Brain microvascular endothelial cell (primary cell): ENCODE data around the gene RCOR3.
A peak's percentile ranks its signal among the peaks of the same experiment; 100 is the strongest.
"Not testable (repeated sequence)": the region's sequence is repeated elsewhere in the genome, so short reads cannot be mapped to it uniquely, and the experiment has no call there.

Experiments used
- DNase-seq: peaks from one replicate; pipeline ENCODE4 v3.0.0-alpha.2; 2020
- H3K27ac ChIP-seq: fragments of 250-450 bp; sonication (Bioruptor Pico); 2 replicates; pipeline ENCODE4 v1.5.1; 2020; ENCODE audit warnings: mild to moderate bottlenecking, moderate library complexity
- H3K27me3 ChIP-seq: fragments of 250-450 bp; sonication (Bioruptor Pico); replicated peaks from 2 replicates; pipeline ENCODE4 v1.5.1; 2020; ENCODE audit warnings: mild to moderate bottlenecking
- H3K36me3 ChIP-seq: fragments of 250-450 bp; sonication (Bioruptor Pico); replicated peaks from 2 replicates; pipeline ENCODE4 v1.5.1; 2020; ENCODE audit warnings: mild to moderate bottlenecking
- H3K4me3 ChIP-seq: 2 replicates; pipeline ENCODE4 v1.5.1; 2011; ENCODE audit warnings: low read depth, mild to moderate bottlenecking, control low read depth, low read length, moderate library complexity
- in situ Hi-C: cut with HindIII; loops from 2 replicates; pipeline ENCODE4 v1.10.0; 2017; ENCODE audit warnings: low sequenced_read_pairs, low pct_ligation_motif_present
- TF ChIP-seq, protein P1 (sequence below): IDR thresholded peaks from 2 replicates; pipeline ENCODE4 v1.5.1; 2011; ENCODE audit warnings: low read depth, mild to moderate bottlenecking, moderate library complexity, low read length, control low read depth, inconsistent platforms; ENCODE audit errors: missing control alignments

Gene RCOR3

DNA sequence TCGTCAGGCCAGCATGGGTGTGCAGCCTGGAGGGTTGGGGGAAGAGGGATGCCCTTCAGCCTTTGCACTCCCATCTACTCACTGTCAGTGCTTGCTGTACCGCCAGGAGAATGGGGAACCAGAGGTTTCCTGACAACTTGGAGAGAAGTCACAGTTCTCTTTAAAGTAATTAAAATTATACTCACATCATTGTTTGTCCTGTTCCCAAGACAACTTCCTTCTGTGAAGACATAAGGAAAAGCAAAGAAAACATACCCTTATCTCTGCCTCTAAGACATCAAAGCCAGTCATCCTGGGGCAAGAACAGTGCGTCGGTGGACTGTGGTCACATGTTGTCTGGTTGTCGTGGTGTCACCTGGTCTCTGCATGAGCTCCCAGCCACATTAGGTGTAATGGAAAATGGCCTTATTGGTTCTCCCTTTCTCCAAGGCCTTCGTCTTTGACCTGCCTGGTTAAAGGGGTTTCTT lies 85.0 kb downstream of the RCOR3 start:
- in situ Hi-C loops = no loop called here
- no peaks in the 10 kb centered on the region for H3K36me3 ChIP-seq
- peak; percentile 82 for DNase-seq
- H3K4me3 ChIP-seq = no peak overlapping the region
- no peaks in the 10 kb centered on the region for H3K27me3 ChIP-seq
- TF ChIP-seq, protein P1, sequence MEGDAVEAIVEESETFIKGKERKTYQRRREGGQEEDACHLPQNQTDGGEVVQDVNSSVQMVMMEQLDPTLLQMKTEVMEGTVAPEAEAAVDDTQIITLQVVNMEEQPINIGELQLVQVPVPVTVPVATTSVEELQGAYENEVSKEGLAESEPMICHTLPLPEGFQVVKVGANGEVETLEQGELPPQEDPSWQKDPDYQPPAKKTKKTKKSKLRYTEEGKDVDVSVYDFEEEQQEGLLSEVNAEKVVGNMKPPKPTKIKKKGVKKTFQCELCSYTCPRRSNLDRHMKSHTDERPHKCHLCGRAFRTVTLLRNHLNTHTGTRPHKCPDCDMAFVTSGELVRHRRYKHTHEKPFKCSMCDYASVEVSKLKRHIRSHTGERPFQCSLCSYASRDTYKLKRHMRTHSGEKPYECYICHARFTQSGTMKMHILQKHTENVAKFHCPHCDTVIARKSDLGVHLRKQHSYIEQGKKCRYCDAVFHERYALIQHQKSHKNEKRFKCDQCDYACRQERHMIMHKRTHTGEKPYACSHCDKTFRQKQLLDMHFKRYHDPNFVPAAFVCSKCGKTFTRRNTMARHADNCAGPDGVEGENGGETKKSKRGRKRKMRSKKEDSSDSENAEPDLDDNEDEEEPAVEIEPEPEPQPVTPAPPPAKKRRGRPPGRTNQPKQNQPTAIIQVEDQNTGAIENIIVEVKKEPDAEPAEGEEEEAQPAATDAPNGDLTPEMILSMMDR = no peak
- H3K27ac ChIP-seq = peak overlapping the region; percentile 60

DNA sequence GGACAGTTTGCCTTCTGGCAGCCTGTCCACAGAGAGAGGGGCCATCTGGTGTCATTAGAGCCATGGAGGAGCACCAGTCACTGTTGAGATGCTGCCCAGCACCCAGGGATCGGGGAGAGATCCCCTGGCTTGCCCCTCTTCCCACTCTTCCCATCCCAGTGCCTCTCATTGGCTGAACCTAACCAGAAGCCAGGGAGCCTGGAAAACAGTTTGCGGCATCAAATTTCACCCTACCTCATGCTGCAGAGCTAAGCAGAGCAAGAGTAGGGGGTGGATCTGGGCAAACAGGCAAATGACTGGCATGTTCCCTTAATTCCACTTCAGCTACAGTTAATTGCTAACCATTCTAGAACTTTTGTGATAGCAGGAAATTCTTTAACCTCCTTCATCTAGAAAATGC lies 86.6 kb downstream of the RCOR3 start:
- TF ChIP-seq, protein P1 = no peak
- Histone ChIP-seq H3K4me3 (no peak overlapping the region), H3K27me3 (no peaks in the 10 kb centered on the region), H3K36me3 (no peaks in the 10 kb centered on the region), H3K27ac (no peak overlapping the region)
- no peak for DNase-seq
- in situ Hi-C loops = no loop called here

DNA sequence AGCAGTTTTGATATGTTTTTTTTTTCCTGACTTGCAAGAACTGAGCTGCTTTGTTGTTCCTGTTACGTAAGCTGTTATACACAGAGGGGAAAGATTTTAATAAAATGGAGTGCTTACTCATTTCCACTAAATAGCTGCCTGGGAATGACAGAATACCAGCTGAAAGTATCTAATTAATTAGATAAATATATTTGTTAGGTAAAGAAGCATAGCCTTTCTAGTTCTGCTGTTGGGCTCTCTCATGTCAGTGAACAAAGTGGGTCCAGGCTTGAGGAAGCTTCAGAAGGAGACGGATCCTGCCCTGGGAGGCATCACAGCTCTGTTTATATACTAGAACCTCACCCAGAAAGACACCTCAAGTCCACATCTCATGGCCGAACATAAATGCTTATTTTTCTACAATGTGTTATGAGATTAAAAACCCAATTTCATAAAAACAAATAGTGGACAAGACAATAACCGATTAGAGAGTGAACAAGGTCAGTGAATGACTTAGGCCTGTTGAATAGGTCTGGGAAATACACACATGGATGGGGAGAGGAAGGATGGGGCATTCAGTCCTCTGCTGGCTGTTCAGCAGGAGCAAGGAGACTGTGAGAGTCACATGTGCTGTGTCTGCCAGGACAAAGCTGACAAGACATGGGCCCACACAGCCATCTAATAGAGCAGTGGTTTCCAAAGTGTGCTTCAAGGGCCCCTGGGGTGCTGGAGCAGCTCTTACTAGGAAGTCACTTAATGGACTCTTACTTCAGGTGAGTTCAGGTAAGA lies 88.1 kb downstream of the RCOR3 start:
- TF ChIP-seq, protein P1 = no peak
- no peak for DNase-seq
- Histone ChIP-seq H3K4me3 (no peak overlapping the region), H3K27ac (no peak overlapping the region), H3K36me3 (no peaks in the 10 kb centered on the region), H3K27me3 (no peaks in the 10 kb centered on the region)
- in situ Hi-C loops = no loop called here

DNA sequence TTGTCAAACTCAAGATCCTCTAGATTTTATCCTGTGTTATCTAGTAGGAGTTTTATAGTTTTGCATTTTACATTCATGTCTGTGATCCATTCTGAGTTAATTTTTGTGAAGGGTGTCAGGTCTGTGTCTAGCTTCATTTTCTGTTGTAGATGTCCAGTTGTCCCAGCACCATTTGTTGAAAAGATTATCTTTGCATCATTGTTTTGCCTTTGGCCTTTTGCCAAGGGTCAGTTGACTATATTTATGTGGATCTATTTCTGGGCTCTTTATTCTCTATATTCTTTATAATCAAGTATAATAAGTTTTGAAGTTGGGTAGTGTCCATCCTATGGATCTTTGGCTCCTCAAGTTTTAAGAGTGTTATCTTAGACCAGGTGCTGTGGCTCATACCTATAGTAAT lies 89.4 kb downstream of the RCOR3 start:
- TF ChIP-seq, protein P1 = no peak
- no peak for DNase-seq
- H3K36me3 ChIP-seq = no peaks in the 10 kb centered on the region
- H3K27ac ChIP-seq = no peak overlapping the region
- no peak overlapping the region for H3K4me3 ChIP-seq
- no peaks in the 10 kb centered on the region for H3K27me3 ChIP-seq
- in situ Hi-C loops = no loop called here

DNA sequence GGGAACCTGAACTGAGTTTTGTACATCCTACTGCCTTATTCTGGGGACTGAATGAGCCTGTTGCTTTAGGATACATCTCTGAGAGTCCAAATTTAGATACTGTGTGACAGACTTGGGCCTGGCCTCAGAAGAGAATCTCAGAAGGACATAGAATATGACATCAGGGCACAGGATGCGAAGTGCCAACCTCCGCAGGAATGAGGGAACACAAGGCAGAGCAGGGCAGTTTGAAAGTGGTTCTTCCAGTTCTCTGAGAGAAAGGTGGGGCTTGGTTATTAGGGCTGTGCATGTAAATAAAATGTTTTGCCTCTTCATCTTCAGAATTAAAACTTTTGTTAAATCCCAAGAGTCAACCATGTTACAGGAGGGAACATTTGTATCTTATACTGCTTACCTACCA lies 90.6 kb downstream of the RCOR3 start:
- Histone ChIP-seq H3K36me3 (no peaks in the 10 kb centered on the region), H3K27ac (no peak overlapping the region), H3K27me3 (no peaks in the 10 kb centered on the region), H3K4me3 (no peak overlapping the region)
- in situ Hi-C loops = no loop called here
- TF ChIP-seq, protein P1 = no peak
- no peak for DNase-seq

DNA sequence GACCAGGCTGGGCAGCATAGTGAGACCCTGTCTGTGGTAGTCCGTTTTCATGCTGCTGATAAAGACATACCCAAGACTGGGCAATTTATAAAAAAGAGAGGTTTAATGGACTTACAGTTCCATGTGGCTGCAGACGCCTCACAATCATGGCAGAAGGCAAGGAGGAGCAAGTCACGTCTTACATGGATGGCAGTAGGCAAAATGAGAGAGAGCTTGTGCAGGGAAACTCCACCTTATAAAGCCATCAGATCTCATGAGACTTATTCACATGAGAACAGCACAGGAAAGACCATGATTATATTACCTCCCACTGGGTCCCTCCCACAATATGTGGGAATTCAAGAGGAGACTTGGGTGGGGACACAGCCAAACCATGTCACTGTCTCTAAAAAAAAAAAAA lies 92.9 kb downstream of the RCOR3 start:
- in situ Hi-C loops, H3K27ac ChIP-seq: not testable (repeated sequence)

More for the DNA sequence above, 92.9 kb downstream of the RCOR3 start:
- not testable (repeated sequence) for H3K4me3 ChIP-seq, DNase-seq, H3K36me3 ChIP-seq, H3K27me3 ChIP-seq
